DMS153 treated with DMSO at 0.1 percent for 48 hours (cell line): Measurements from ENCODE around the gene SLC26A2.
"Not testable (repeated sequence)": the region's sequence is repeated elsewhere in the genome, so short reads cannot be mapped to it uniquely, and the experiment has no call there.

Experiments used
- DNase-seq: peaks from one replicate; lab custom pipeline; 2025; ENCODE audit not compliant: unreplicated experiment; lab: John Stamatoyannopoulos, UW

SLC26A2 gene

GRCh38 chr5:150000990-150001659 lies 40.6 kb downstream of the SLC26A2 start:
- no peak for DNase-seq

- peak; percentile 3 for DNase-seq
These were observed 41.3 kb downstream of the SLC26A2 start for GRCh38 chr5:150001660-150002486.

- no peak for DNase-seq
These were observed 45.8 kb downstream of the SLC26A2 start for GRCh38 chr5:150006318-150006717.

GRCh38 chr5:150007050-150007449 lies 46.5 kb downstream of the SLC26A2 start:
- no peak for DNase-seq

GRCh38 chr5:150009671-150010387 lies 49.3 kb downstream of the SLC26A2 start:
- DNase-seq = no peak

- no peak for DNase-seq
These were observed 53.4 kb downstream of the SLC26A2 start for GRCh38 chr5:150013931-150014330.

GRCh38 chr5:150014456-150014855 lies 53.9 kb downstream of the SLC26A2 start:
- no peak for DNase-seq

- DNase-seq = no peak
These were observed 54.9 kb downstream of the SLC26A2 start for GRCh38 chr5:150015415-150015814.

- no peak for DNase-seq
These were observed 56.0 kb downstream of the SLC26A2 start for GRCh38 chr5:150016537-150016936.

- DNase-seq = no peak
These were observed 56.9 kb downstream of the SLC26A2 start for GRCh38 chr5:150017226-150018005.

- no peak for DNase-seq
These were observed 59.7 kb downstream of the SLC26A2 start for GRCh38 chr5:150020249-150020648.

- no peak for DNase-seq
These were observed 61.1 kb downstream of the SLC26A2 start for GRCh38 chr5:150021491-150022157.

GRCh38 chr5:150022158-150022531 lies 61.6 kb downstream of the SLC26A2 start:
- no peak for DNase-seq

- DNase-seq = no peak
These were observed 62.1 kb downstream of the SLC26A2 start for GRCh38 chr5:150022681-150023080.

- no peak for DNase-seq
These were observed 62.6 kb downstream of the SLC26A2 start for GRCh38 chr5:150023136-150023535.

GRCh38 chr5:150024346-150024984 lies 63.9 kb downstream of the SLC26A2 start:
- no peak for DNase-seq

- DNase-seq = no peak
These were observed 66.2 kb downstream of the SLC26A2 start for GRCh38 chr5:150026682-150027172.

GRCh38 chr5:150028047-150028446 lies 67.5 kb downstream of the SLC26A2 start:
- not testable (repeated sequence) for DNase-seq

- DNase-seq = no peak
These were observed 72.8 kb downstream of the SLC26A2 start for GRCh38 chr5:150033334-150033733.

- DNase-seq = no peak
These were observed 74.1 kb downstream of the SLC26A2 start for GRCh38 chr5:150034662-150035061.
